GM18505 (cell line): ENCODE results near the gene POLD4.

ENCODE experiments used
- ATAC-seq: cut with Tn5 transposase; IDR thresholded peaks from one replicate; pipeline ENCODE4 v1.9.1; 2021; ENCODE audit not compliant: unreplicated experiment
- POLR2A ChIP-seq: IDR thresholded peaks from 4 replicates; pipeline ENCODE4 v1.6.1; 2011; ENCODE audit warnings: borderline replicate concordance; ENCODE audit not compliant: insufficient read depth, insufficient read length; ENCODE audit errors: extremely low read depth

The POLD4 gene

GRCh38 chr11:67379061-67380058, 26.0 kb upstream of the POLD4 start:
- TF ChIP-seq POLR2A = no peak
- no peak for ATAC-seq

GRCh38 chr11:67378544-67378943, 25.2 kb upstream of the POLD4 start:
- no peak for TF ChIP-seq POLR2A
- ATAC-seq = no peak

GRCh38 chr11:67376873-67377808, 23.8 kb upstream of the POLD4 start:
- no peak for ATAC-seq
- no peak for TF ChIP-seq POLR2A

GRCh38 chr11:67376063-67376820, 22.9 kb upstream of the POLD4 start:
- no peak for TF ChIP-seq POLR2A
- no peak for ATAC-seq

- TF ChIP-seq POLR2A = no peak
Observed at GRCh38 chr11:67375320-67376055, 22.1 kb upstream of the POLD4 start.

GRCh38 chr11:67374571-67375281, 21.4 kb upstream of the POLD4 start:
- TF ChIP-seq POLR2A = no peak
- no peak for ATAC-seq

More at GRCh38 chr11:67375320-67376055, 22.1 kb upstream of the POLD4 start:
- ATAC-seq = no peak

- ATAC-seq = no peak
- no peak for TF ChIP-seq POLR2A
Observed at GRCh38 chr11:67373648-67374570, 20.6 kb upstream of the POLD4 start.

- no peak for ATAC-seq
- TF ChIP-seq POLR2A = no peak
Observed at GRCh38 chr11:67372993-67373647, 19.8 kb upstream of the POLD4 start, which contains the start of gene CLCF1. CLCF1 (minus strand) TSS chr11:67373598; CDS start chr11:67373539, 59 bp downstream.

- no peak for ATAC-seq
- TF ChIP-seq POLR2A = no peak
Observed at GRCh38 chr11:67372321-67372992, 19.1 kb upstream of the POLD4 start.

GRCh38 chr11:67371911-67372320, 18.6 kb upstream of the POLD4 start:
- no peak for ATAC-seq
- TF ChIP-seq POLR2A = no peak
